NT2/D1 (cell line): ENCODE results near the gene PEX10.

Source experiments
- SUZ12 ChIP-seq: IDR thresholded peaks from 2 replicates; pipeline ENCODE4 v1.6.1; 2011; ENCODE audit not compliant: insufficient read length, insufficient read depth; ENCODE audit errors: extremely low read depth
- YY1 ChIP-seq: IDR thresholded peaks from 2 replicates; pipeline ENCODE4 v1.6.1; 2011; ENCODE audit not compliant: insufficient read length, insufficient read depth

DNA sequence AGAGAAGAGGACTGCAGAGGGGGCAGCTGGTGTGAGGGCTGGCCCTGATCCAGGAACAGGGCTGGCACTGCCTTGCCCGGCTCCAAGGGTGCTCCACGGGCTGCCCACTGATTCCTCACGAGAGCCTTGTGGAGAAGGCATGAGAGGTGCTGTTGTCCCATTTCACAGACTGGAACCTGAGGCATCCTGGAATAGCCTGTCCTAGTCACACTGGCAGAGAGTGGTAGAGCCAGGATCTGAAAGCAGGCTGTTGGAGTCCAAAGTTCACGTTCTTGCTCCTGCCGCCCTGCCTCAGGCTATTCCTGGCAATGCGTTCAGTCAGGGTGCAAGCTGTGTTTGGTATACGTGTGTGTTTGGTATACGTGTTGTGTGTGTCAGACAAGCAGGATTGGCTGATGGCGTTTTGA is 18.9 kb downstream of the PEX10 start:
- TF ChIP-seq YY1 = no peak
- no peak for TF ChIP-seq SUZ12
